Natural killer cell treated with Interleukin-12 subunit alpha and Interleukin-12 subunit beta and Interleukin-15 and Interleukin-18, amount 100 ng/mL, for 72 hours (primary cell): ENCODE data around the gene CXCL14. TPM values are rescaled to one million over a fixed set of nuclear protein-coding genes. Genes with fewer than 3 reads are reported as not detected.

ENCODE experiments used
- ATAC-seq, 2 donors: fragments of 150-1000 bp; cut with Tn5 transposase in 1 of 2; sonication (Bioruptor Pico), chemical (Tn5 transposase) in 1 of 2; 2 replicates each; pipeline ENCODE4 v1.10.0; 2021
- DNase-seq: peaks from one replicate; pipeline ENCODE4 v3.0.0; 2022; ENCODE audit warnings: low spot score
- H3K27ac Mint-ChIP-seq, 2 donors: 1 replicate in 1 of 2; 2 replicates in 1 of 2; pipeline ENCODE4 v1.8.0; 2022; ENCODE audit warnings: mixed read lengths in 2 of 2, mild to moderate bottlenecking in 1 of 2, moderate library complexity in 1 of 2
- H3K27me3 Mint-ChIP-seq, 2 donors: 1 replicate in 1 of 2; 2 replicates in 1 of 2; pipeline ENCODE4 v1.8.0; 2022; ENCODE audit warnings: mixed read lengths in 2 of 2
- H3K36me3 Mint-ChIP-seq: one replicate; pipeline ENCODE4 v1.8.0; 2022; ENCODE audit warnings: mixed read lengths
- H3K4me1 Mint-ChIP-seq, 2 donors: 1 replicate in 1 of 2; 2 replicates in 1 of 2; pipeline ENCODE4 v1.8.0; 2022; ENCODE audit warnings: low read depth in 2 of 2, mixed read lengths in 2 of 2, mild to moderate bottlenecking in 1 of 2
- H3K4me3 Mint-ChIP-seq: one replicate; pipeline ENCODE4 v1.8.0; 2022; ENCODE audit warnings: mixed read lengths
- H3K9me3 Mint-ChIP-seq: 2 replicates; pipeline ENCODE4 v1.8.0; 2022; ENCODE audit warnings: mixed read lengths
- total RNA-seq, 2 donors: library from RNA; stranded (reverse); gene quantifications; one replicate each; pipeline ENCODE4 v1.2.3, GENCODE V29; 2022

The CXCL14 gene
- total RNA-seq, 2 donors from 2014 or later, result not detected

- no peak overlapping the region for H3K27ac Mint-ChIP-seq
- no peaks in the 10 kb centered on the region for H3K4me1 Mint-ChIP-seq
- peaks cover 8 to 11% of the 10 kb centered on the region in 2 donors for H3K27me3 Mint-ChIP-seq
- no peak for ATAC-seq
- H3K9me3 Mint-ChIP-seq, result no peaks in the 10 kb centered on the region
- H3K4me3 Mint-ChIP-seq, result no peak overlapping the region
- DNase-seq, result no peak
- H3K36me3 Mint-ChIP-seq, result no peaks in the 10 kb centered on the region
These were observed 9.8 kb downstream of the CXCL14 start for GRCh38 chr5:135568923-135569360.

- ATAC-seq (peak in 1 of 2 donors; percentile 1), DNase-seq (no peak)
- Mint-ChIP-seq H3K4me1 (no peaks in the 10 kb centered on the region), H3K36me3 (no peaks in the 10 kb centered on the region), H3K4me3 (no peak overlapping the region), H3K27me3 (peaks cover 8 to 11% of the 10 kb centered on the region in 2 donors), H3K9me3 (no peaks in the 10 kb centered on the region), H3K27ac (no peak overlapping the region)
These were observed 10.5 kb downstream of the CXCL14 start for GRCh38 chr5:135568246-135568645.

GRCh38 chr5:135567661-135568060 lies 11.1 kb downstream of the CXCL14 start:
- ATAC-seq (no peak), DNase-seq (no peak)
- no peak overlapping the region for H3K27ac Mint-ChIP-seq
- no peak overlapping the region for H3K4me3 Mint-ChIP-seq
- no peaks in the 10 kb centered on the region for H3K36me3 Mint-ChIP-seq
- H3K9me3 Mint-ChIP-seq, result no peaks in the 10 kb centered on the region
- H3K4me1 Mint-ChIP-seq, result no peaks in the 10 kb centered on the region
- H3K27me3 Mint-ChIP-seq, result peaks cover 6 to 10% of the 10 kb centered on the region in 2 donors

- Mint-ChIP-seq H3K27me3 (peaks cover 0 to 11% of the 10 kb centered on the region in 2 donors), H3K27ac (no peak overlapping the region), H3K36me3 (no peaks in the 10 kb centered on the region), H3K9me3 (no peaks in the 10 kb centered on the region), H3K4me3 (no peak overlapping the region), H3K4me1 (no peaks in the 10 kb centered on the region)
- DNase-seq, result no peak
- ATAC-seq, result no peak
These were observed 12.1 kb downstream of the CXCL14 start for GRCh38 chr5:135566422-135567400.

GRCh38 chr5:135565725-135566421 lies 12.9 kb downstream of the CXCL14 start:
- peak; percentile 57 to 65 for ATAC-seq
- no peaks in the 10 kb centered on the region for H3K9me3 Mint-ChIP-seq
- no peak overlapping the region for H3K27ac Mint-ChIP-seq
- DNase-seq, result no peak
- peaks cover 1% of the 10 kb centered on the region in 2 donors for H3K4me1 Mint-ChIP-seq
- no peaks in the 10 kb centered on the region for H3K36me3 Mint-ChIP-seq
- no peak overlapping the region for H3K4me3 Mint-ChIP-seq
- H3K27me3 Mint-ChIP-seq, result peaks cover 0 to 11% of the 10 kb centered on the region in 2 donors

- H3K4me3 Mint-ChIP-seq, result no peak overlapping the region
- DNase-seq (no peak), ATAC-seq (no peak)
- H3K36me3 Mint-ChIP-seq, result no peaks in the 10 kb centered on the region
- no peaks in the 10 kb centered on the region for H3K9me3 Mint-ChIP-seq
- no peak overlapping the region for H3K27ac Mint-ChIP-seq
- H3K27me3 Mint-ChIP-seq, result peaks cover 5 to 12% of the 10 kb centered on the region in 2 donors
- H3K4me1 Mint-ChIP-seq, result peaks cover 4 to 6% of the 10 kb centered on the region in 2 donors
These were observed 13.5 kb downstream of the CXCL14 start for GRCh38 chr5:135565266-135565665.

GRCh38 chr5:135564331-135564730 lies 14.5 kb downstream of the CXCL14 start:
- DNase-seq (no peak), ATAC-seq (no peak)
- no peaks in the 10 kb centered on the region for H3K9me3 Mint-ChIP-seq
- H3K4me1 Mint-ChIP-seq, result peaks cover 4 to 6% of the 10 kb centered on the region in 2 donors
- peaks cover 13 to 17% of the 10 kb centered on the region in 2 donors for H3K27me3 Mint-ChIP-seq
- no peaks in the 10 kb centered on the region for H3K36me3 Mint-ChIP-seq
- no peak overlapping the region for H3K27ac Mint-ChIP-seq
- H3K4me3 Mint-ChIP-seq, result no peak overlapping the region

GRCh38 chr5:135561266-135561665 lies 17.5 kb downstream of the CXCL14 start:
- Mint-ChIP-seq H3K4me1 (peaks cover 4 to 6% of the 10 kb centered on the region in 2 donors), H3K27me3 (peaks cover 18 to 19% of the 10 kb centered on the region in 2 donors), H3K27ac (no peak overlapping the region), H3K36me3 (no peaks in the 10 kb centered on the region), H3K4me3 (no peak overlapping the region), H3K9me3 (no peaks in the 10 kb centered on the region)
- ATAC-seq (no peak), DNase-seq (no peak)

GRCh38 chr5:135560858-135561257 lies 17.9 kb downstream of the CXCL14 start:
- no peak overlapping the region for H3K4me3 Mint-ChIP-seq
- ATAC-seq, result peak; percentile 73 to 79

GRCh38 chr5:135559354-135559753 lies 19.4 kb downstream of the CXCL14 start:
- Mint-ChIP-seq H3K9me3 (no peaks in the 10 kb centered on the region), H3K36me3 (no peaks in the 10 kb centered on the region), H3K27ac (no peak overlapping the region), H3K4me3 (no peak overlapping the region), H3K27me3 (peaks cover 22 to 28% of the 10 kb centered on the region in 2 donors), H3K4me1 (peaks cover 4 to 6% of the 10 kb centered on the region in 2 donors)
- DNase-seq, result no peak
- no peak for ATAC-seq

More at GRCh38 chr5:135560858-135561257, 17.9 kb downstream of the CXCL14 start:
- Mint-ChIP-seq H3K9me3 (no peaks in the 10 kb centered on the region), H3K27me3 (peaks cover 18 to 23% of the 10 kb centered on the region in 2 donors), H3K27ac (no peak overlapping the region), H3K4me1 (peaks cover 4 to 6% of the 10 kb centered on the region in 2 donors), H3K36me3 (no peaks in the 10 kb centered on the region)
- DNase-seq, result peak; percentile 69

GRCh38 chr5:135557076-135557838 lies 21.5 kb downstream of the CXCL14 start:
- Mint-ChIP-seq H3K9me3 (no peaks in the 10 kb centered on the region), H3K4me3 (no peak overlapping the region), H3K27me3 (peaks cover 26 to 29% of the 10 kb centered on the region in 2 donors), H3K27ac (no peak overlapping the region), H3K4me1 (peaks cover 4 to 6% of the 10 kb centered on the region in 2 donors), H3K36me3 (no peaks in the 10 kb centered on the region)
- peak; percentile 52 for DNase-seq
- peak in 1 of 2 donors; percentile 40 for ATAC-seq

- H3K27me3 Mint-ChIP-seq, result peaks cover 28 to 35% of the 10 kb centered on the region in 2 donors
- H3K4me3 Mint-ChIP-seq, result no peak overlapping the region
- H3K36me3 Mint-ChIP-seq, result no peaks in the 10 kb centered on the region
- no peak for ATAC-seq
- no peaks in the 10 kb centered on the region for H3K9me3 Mint-ChIP-seq
- DNase-seq, result no peak
- peaks cover 6 to 9% of the 10 kb centered on the region in 2 donors for H3K4me1 Mint-ChIP-seq
- no peak overlapping the region for H3K27ac Mint-ChIP-seq
These were observed 22.2 kb downstream of the CXCL14 start for GRCh38 chr5:135556620-135557019.

GRCh38 chr5:135555530-135555929 lies 23.3 kb downstream of the CXCL14 start:
- no peak for DNase-seq
- Mint-ChIP-seq H3K4me1 (peaks cover 1 to 5% of the 10 kb centered on the region in 2 donors), H3K27me3 (peaks cover 29 to 32% of the 10 kb centered on the region in 2 donors), H3K9me3 (no peaks in the 10 kb centered on the region), H3K27ac (no peak overlapping the region), H3K36me3 (no peaks in the 10 kb centered on the region), H3K4me3 (no peak overlapping the region)
- no peak for ATAC-seq
